HG02642 (cell line): ENCODE results near the gene NFKBIB.

ENCODE experiments used
- ATAC-seq: cut with Tn5 transposase; IDR thresholded peaks from one replicate; pipeline ENCODE4 v1.9.1; 2021; ENCODE audit warnings: mild to moderate bottlenecking; ENCODE audit not compliant: unreplicated experiment, poor library complexity

The NFKBIB gene

GRCh38 chr19:38952395-38953165 lies 52.8 kb downstream of the NFKBIB start:
- ATAC-seq = no peak

- no peak for ATAC-seq
Measured at GRCh38 chr19:38953677-38954076, 53.9 kb downstream of the NFKBIB start.

GRCh38 chr19:38956264-38956663 lies 56.5 kb downstream of the NFKBIB start:
- ATAC-seq = no peak

- no peak for ATAC-seq
Measured at GRCh38 chr19:38958301-38958700, 58.5 kb downstream of the NFKBIB start.
